Neural cell (in vitro differentiated cells): Measurements from ENCODE around the gene KCNH2. TPM values are rescaled to one million over a fixed set of nuclear protein-coding genes. Genes with fewer than 3 reads are reported as not detected.

Experiments
- H2AFZ ChIP-seq: fragments of 200-600, 300-800 bp; sonication (generic), shearing (Covaris generic); 2 replicates; pipeline ENCODE4 v1.6.0; 2014; ENCODE audit warnings: low read depth, mild to moderate bottlenecking, antibody characterized with exemption, low read length, moderate library complexity
- H3F3A ChIP-seq: fragments of 200-600 bp; shearing (Covaris generic); 2 replicates; pipeline ENCODE4 v1.6.1; 2016; ENCODE audit warnings: mild to moderate bottlenecking, moderate library complexity, mixed read lengths, antibody characterized with exemption, low read length; ENCODE audit not compliant: insufficient read depth, poor library complexity, severe bottlenecking
- H3K27ac ChIP-seq: fragments of 200-600, 300-800 bp; sonication (generic), shearing (Covaris generic); 2 replicates; pipeline ENCODE4 v1.5.1; 2014; ENCODE audit warnings: mild to moderate bottlenecking, low read length, moderate library complexity
- H3K27me3 ChIP-seq: fragments of 300-800, 200-600 bp; sonication (generic), shearing (Covaris generic); 2 replicates; pipeline ENCODE4 v1.6.0; 2014; ENCODE audit warnings: mild to moderate bottlenecking, low read depth, low read length, moderate library complexity; ENCODE audit not compliant: insufficient read depth
- H3K36me3 ChIP-seq: fragments of 300-800, 200-600 bp; sonication (generic), shearing (Covaris generic); 2 replicates; pipeline ENCODE4 v1.5.1; 2014; ENCODE audit warnings: mild to moderate bottlenecking, antibody characterized with exemption, low read length, moderate library complexity; ENCODE audit not compliant: insufficient read depth
- H3K4me2 ChIP-seq: fragments of 300-800, 200-600 bp; sonication (generic), shearing (Covaris generic); 2 replicates; pipeline ENCODE4 v1.6.0; 2014; ENCODE audit warnings: mild to moderate bottlenecking, low read length
- H3K4me3 ChIP-seq: fragments of 300-800, 200-600 bp; sonication (generic), shearing (Covaris generic); 2 replicates; pipeline ENCODE4 v1.5.1; 2014; ENCODE audit warnings: mild to moderate bottlenecking, low read length, moderate library complexity
- H3K79me2 ChIP-seq: fragments of 200-600 bp; shearing (Covaris generic); replicated peaks from 2 replicates; pipeline ENCODE4 v1.6.0; 2014; ENCODE audit warnings: mild to moderate bottlenecking, low read length, moderate library complexity; ENCODE audit not compliant: insufficient read depth
- H3K9ac ChIP-seq: fragments of 300-800, 200-600 bp; sonication (generic), shearing (Covaris generic); 2 replicates; pipeline ENCODE4 v1.6.1; 2016; ENCODE audit warnings: mild to moderate bottlenecking, low read length, mixed read lengths
- H3K9me2 ChIP-seq: fragments of 200-600 bp; shearing (Covaris generic); 2 replicates; pipeline ENCODE4 v1.6.1; 2016; ENCODE audit warnings: mild to moderate bottlenecking, low read length, mixed read lengths; ENCODE audit not compliant: insufficient read depth
- H3K9me3 ChIP-seq: fragments of 200-600, 300-800 bp; sonication (generic), shearing (Covaris generic); 2 replicates; pipeline ENCODE4 v1.6.1; 2016; ENCODE audit warnings: mild to moderate bottlenecking, mixed run types, low read length, moderate library complexity, mixed read lengths
- H4K20me1 ChIP-seq: fragments of 200-600 bp; shearing (Covaris generic); 2 replicates; pipeline ENCODE4 v1.6.1; 2016; ENCODE audit warnings: mild to moderate bottlenecking, mixed run types; ENCODE audit not compliant: insufficient read depth
- CTCF ChIP-seq: fragments of 450-650 bp; IDR thresholded peaks from 2 replicates; pipeline ENCODE4 v1.5.1; 2014; ENCODE audit warnings: antibody characterized with exemption, mild to moderate bottlenecking, moderate library complexity; ENCODE audit not compliant: poor library complexity, severe bottlenecking
- EP300 ChIP-seq: fragments of 450-650 bp; conservative IDR thresholded peaks from 2 replicates; pipeline ENCODE4 v1.6.1; 2014; ENCODE audit warnings: antibody characterized with exemption, mild to moderate bottlenecking, moderate library complexity; ENCODE audit not compliant: poor library complexity, severe bottlenecking
- EZH2 ChIP-seq: fragments of 200-600, 300-800 bp; shearing (Covaris generic), sonication (generic); IDR thresholded peaks from 2 replicates; pipeline ENCODE4 v1.6.1; 2014; ENCODE audit warnings: antibody characterized with exemption, low read length, borderline replicate concordance, mild to moderate bottlenecking; ENCODE audit not compliant: insufficient read depth, poor library complexity, severe bottlenecking
- MXI1 ChIP-seq: fragments of 450-650 bp; conservative IDR thresholded peaks from 2 replicates; pipeline ENCODE4 v1.6.1; 2014; ENCODE audit warnings: antibody characterized with exemption, mild to moderate bottlenecking; ENCODE audit not compliant: poor library complexity, severe bottlenecking
- POLR2AphosphoS5 ChIP-seq: IDR thresholded peaks from 2 replicates; pipeline ENCODE4 v1.6.1; 2012
- RAD21 ChIP-seq: fragments of 450-650 bp; conservative IDR thresholded peaks from 2 replicates; pipeline ENCODE4 v1.6.1; 2014; ENCODE audit warnings: antibody characterized with exemption, mild to moderate bottlenecking, moderate library complexity
- SMC3 ChIP-seq: fragments of 450-650 bp; conservative IDR thresholded peaks from 2 replicates; pipeline ENCODE4 v1.6.1; 2014; ENCODE audit warnings: antibody characterized with exemption, mild to moderate bottlenecking, moderate library complexity; ENCODE audit not compliant: poor library complexity
- TAF1 ChIP-seq: IDR thresholded peaks from 2 replicates; pipeline ENCODE4 v1.6.1; 2012; ENCODE audit warnings: low read depth
- polyA plus RNA-seq: library from polyadenylated mRNA; depleted of rRNA; stranded (reverse); fragments of >200 nt; gene quantifications from 2 replicates; pipeline ENCODE4 v1.2.3, GENCODE V29; 2014
- TF ChIP-seq, protein P1 (sequence below): IDR thresholded peaks from 2 replicates; pipeline ENCODE4 v1.6.1; 2012; ENCODE audit warnings: borderline replicate concordance

KCNH2 gene
- polyA plus RNA-seq, 1 donor from 2014 or later, result 24.4 TPM

GRCh38 chr7:151014950-151015349, 36.8 kb upstream of the KCNH2 start:
- Histone ChIP-seq H3F3A (no peaks in the 10 kb centered on the region), H3K4me2 (no peak overlapping the region), H4K20me1 (no peaks in the 10 kb centered on the region), H3K4me3 (no peak overlapping the region), H3K9me3 (no peaks in the 10 kb centered on the region), H3K36me3 (no peaks in the 10 kb centered on the region), H2AFZ (no peak overlapping the region), H3K9ac (no peak overlapping the region), H3K27me3 (peaks cover 22% of the 10 kb centered on the region), H3K9me2 (no peaks in the 10 kb centered on the region), H3K27ac (no peak overlapping the region), H3K79me2 (no peaks in the 10 kb centered on the region)
- TF ChIP-seq TAF1 (no peak), RAD21 (no peak), CTCF (no peak), MXI1 (no peak), POLR2AphosphoS5 (no peak)
- TF ChIP-seq, protein P1, sequence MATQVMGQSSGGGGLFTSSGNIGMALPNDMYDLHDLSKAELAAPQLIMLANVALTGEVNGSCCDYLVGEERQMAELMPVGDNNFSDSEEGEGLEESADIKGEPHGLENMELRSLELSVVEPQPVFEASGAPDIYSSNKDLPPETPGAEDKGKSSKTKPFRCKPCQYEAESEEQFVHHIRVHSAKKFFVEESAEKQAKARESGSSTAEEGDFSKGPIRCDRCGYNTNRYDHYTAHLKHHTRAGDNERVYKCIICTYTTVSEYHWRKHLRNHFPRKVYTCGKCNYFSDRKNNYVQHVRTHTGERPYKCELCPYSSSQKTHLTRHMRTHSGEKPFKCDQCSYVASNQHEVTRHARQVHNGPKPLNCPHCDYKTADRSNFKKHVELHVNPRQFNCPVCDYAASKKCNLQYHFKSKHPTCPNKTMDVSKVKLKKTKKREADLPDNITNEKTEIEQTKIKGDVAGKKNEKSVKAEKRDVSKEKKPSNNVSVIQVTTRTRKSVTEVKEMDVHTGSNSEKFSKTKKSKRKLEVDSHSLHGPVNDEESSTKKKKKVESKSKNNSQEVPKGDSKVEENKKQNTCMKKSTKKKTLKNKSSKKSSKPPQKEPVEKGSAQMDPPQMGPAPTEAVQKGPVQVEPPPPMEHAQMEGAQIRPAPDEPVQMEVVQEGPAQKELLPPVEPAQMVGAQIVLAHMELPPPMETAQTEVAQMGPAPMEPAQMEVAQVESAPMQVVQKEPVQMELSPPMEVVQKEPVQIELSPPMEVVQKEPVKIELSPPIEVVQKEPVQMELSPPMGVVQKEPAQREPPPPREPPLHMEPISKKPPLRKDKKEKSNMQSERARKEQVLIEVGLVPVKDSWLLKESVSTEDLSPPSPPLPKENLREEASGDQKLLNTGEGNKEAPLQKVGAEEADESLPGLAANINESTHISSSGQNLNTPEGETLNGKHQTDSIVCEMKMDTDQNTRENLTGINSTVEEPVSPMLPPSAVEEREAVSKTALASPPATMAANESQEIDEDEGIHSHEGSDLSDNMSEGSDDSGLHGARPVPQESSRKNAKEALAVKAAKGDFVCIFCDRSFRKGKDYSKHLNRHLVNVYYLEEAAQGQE, result no peak

DNA sequence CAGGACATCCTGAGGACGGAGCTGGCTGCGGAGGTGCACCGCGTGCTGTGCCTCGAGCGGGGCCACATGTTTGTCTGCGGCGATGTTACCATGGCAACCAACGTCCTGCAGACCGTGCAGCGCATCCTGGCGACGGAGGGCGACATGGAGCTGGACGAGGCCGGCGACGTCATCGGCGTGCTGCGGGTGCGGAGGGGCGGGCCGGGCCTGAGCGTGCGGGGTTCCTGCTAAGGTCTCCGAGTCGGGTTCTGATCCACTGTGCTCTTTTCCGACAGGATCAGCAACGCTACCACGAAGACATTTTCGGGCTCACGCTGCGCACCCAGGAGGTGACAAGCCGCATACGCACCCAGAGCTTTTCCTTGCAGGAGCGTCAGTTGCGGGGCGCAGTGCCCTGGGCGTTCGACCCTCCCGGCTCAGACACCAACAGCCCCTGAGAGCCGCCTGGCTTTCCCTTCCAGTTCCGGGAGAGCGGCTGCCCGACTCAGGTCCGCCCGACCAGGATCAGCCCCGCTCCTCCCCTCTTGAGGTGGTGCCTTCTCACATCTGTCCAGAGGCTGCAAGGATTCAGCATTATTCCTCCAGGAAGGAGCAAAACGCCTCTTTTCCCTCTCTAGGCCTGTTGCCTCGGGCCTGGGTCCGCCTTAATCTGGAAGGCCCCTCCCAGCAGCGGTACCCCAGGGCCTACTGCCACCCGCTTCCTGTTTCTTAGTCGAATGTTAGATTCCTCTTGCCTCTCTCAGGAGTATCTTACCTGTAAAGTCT, 35.8 kb upstream of the KCNH2 start:
- TF ChIP-seq MXI1 (no peak), RAD21 (no peak), POLR2AphosphoS5 (peak; percentile 14)
- Histone ChIP-seq H3K4me2 (no peak overlapping the region), H3K79me2 (no peaks in the 10 kb centered on the region), H3K9me2 (no peaks in the 10 kb centered on the region), H3K27me3 (peaks cover 12% of the 10 kb centered on the region), H3F3A (no peaks in the 10 kb centered on the region), H3K36me3 (no peaks in the 10 kb centered on the region), H4K20me1 (no peaks in the 10 kb centered on the region), H3K9ac (no peak overlapping the region), H3K27ac (no peak overlapping the region), H3K9me3 (no peaks in the 10 kb centered on the region), H2AFZ (no peak overlapping the region), H3K4me3 (peak overlapping the region; percentile 38)

- Histone ChIP-seq H3K79me2 (no peaks in the 10 kb centered on the region), H3K27ac (no peak overlapping the region), H3K4me2 (no peak overlapping the region), H4K20me1 (no peaks in the 10 kb centered on the region), H3K27me3 (peaks cover 9% of the 10 kb centered on the region), H3K36me3 (no peaks in the 10 kb centered on the region), H3K9ac (no peak overlapping the region), H3K4me3 (no peak overlapping the region), H3K9me2 (no peaks in the 10 kb centered on the region), H3K9me3 (no peaks in the 10 kb centered on the region), H2AFZ (no peak overlapping the region), H3F3A (no peaks in the 10 kb centered on the region)
- TF ChIP-seq POLR2AphosphoS5 (no peak), TAF1 (no peak), EP300 (no peak), CTCF (no peak), EZH2 (no peak), MXI1 (no peak), SMC3 (no peak), RAD21 (no peak)
- TF ChIP-seq, protein P1, result no peak
These were observed 35.2 kb upstream of the KCNH2 start for GRCh38 chr7:151013356-151013732.
